ENCODE results near the gene ZNF324B.

DNA sequence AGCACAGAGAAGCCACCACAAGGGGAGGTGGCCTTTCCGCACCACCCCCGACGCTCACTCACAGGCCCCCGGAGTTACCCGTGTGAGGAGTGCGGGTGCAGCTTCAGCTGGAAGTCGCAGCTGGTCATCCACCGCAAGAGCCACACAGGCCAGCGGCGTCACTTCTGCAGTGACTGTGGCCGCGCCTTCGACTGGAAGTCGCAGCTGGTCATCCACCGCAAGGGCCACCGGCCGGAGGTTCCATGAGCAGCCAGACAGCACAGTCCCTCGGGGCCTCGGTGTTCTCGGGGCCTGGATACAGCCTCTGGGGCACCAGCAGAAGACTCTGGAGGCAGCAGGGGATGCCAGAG is 29.0 kb downstream of the ZNF324B start:
- TF ChIP-seq CTCF (IDR thresholded peaks at IDR 0.05; ENCODE audit: low read length) = no peak
- TF ChIP-seq EZH2 (optimal IDR thresholded peaks at IDR 0.05; ENCODE audit: low read depth, low read length) = no peak
- no peak for TF ChIP-seq EZH2phosphoT487 (IDR thresholded peaks at IDR 0.05; ENCODE audit: low read length)

Data from MM.1S (cell line).